ENCODE results near the gene TNFRSF12A. TPM values are rescaled to one million over a fixed set of nuclear protein-coding genes. Genes with fewer than 3 reads are reported as not detected.

Gene TNFRSF12A
- polyA plus RNA-seq, 1 donor (not counting 4 experiments of a cell fraction or from before 2014, with no cell fraction given): 147 TPM

GRCh38 chr16:2983706-2984136, 36.4 kb upstream of the TNFRSF12A start:
- H4K20me1 ChIP-seq (ENCODE audit: control insufficient read depth, extremely low read depth, insufficient read depth, low read length): no peaks in the 10 kb centered on the region
- no peak overlapping the region for H3K4me3 ChIP-seq (ENCODE audit: control insufficient read depth in 2 of 3, extremely low read depth in 1 of 3, insufficient read depth in 2 of 3, low read depth in 1 of 3, low read length in 3 of 3)
- DNase-seq (ENCODE audit: low read depth, low spot score): no peak
- no peak overlapping the region for H2AFZ ChIP-seq (ENCODE audit: control insufficient read depth, low read length)
- H3K27me3 ChIP-seq (ENCODE audit: control insufficient read depth, extremely low read depth, insufficient read depth, low read length): no peaks in the 10 kb centered on the region
- no peaks in the 10 kb centered on the region for H3K9me3 ChIP-seq (ENCODE audit: control insufficient read depth, low read depth, low read length)
- H3K27ac ChIP-seq (ENCODE audit: control insufficient read depth, insufficient read depth, low read length): peak overlapping the region; percentile 26
- peaks cover 29% of the 10 kb centered on the region for H3K4me1 ChIP-seq (ENCODE audit: control insufficient read depth, extremely low read depth, insufficient read depth, low read length)
- peaks cover 13% of the 10 kb centered on the region for H3K79me2 ChIP-seq (ENCODE audit: control insufficient read depth, insufficient read depth, low read length)
- TF ChIP-seq EZH2 (IDR thresholded peaks at IDR 0.05; ENCODE audit: low read length) (no peak), CTCF (optimal IDR thresholded peaks at IDR 0.05 in 1 of 3, IDR thresholded peaks at IDR 0.05 in 1 of 3, conservative IDR thresholded peaks at IDR 0.05 in 1 of 3; ENCODE audit: extremely low read depth in 1 of 3, insufficient read depth in 2 of 3, low read length in 3 of 3) (peak; percentile 72 to 81 (median 73))
- H3K36me3 ChIP-seq (ENCODE audit: control insufficient read depth in 2 of 2, extremely low read depth in 1 of 2, insufficient read depth in 2 of 2, low read length in 2 of 2): no peaks in the 10 kb centered on the region
- no peaks in the 10 kb centered on the region for H3K9me1 ChIP-seq (ENCODE audit: control insufficient read depth, extremely low read depth, insufficient read depth, low read length)
- FAIRE-seq: no peak
- peak overlapping the region; percentile 22 for H3K9ac ChIP-seq (ENCODE audit: control insufficient read depth, extremely low read depth, insufficient read depth, low read length)
- peak overlapping the region; percentile 31 for H3K4me2 ChIP-seq (ENCODE audit: control insufficient read depth, extremely low read depth, insufficient read depth, low read depth, low read length)
- dilution Hi-C loops (cut with MboI; ENCODE audit: extremely low pct_ligation_motif_present, low sequenced_read_pairs): no loop called here

- no peaks in the 10 kb centered on the region for H3K9me3 ChIP-seq (ENCODE audit: control insufficient read depth, low read depth, low read length)
- H3K27ac ChIP-seq (ENCODE audit: control insufficient read depth, insufficient read depth, low read length): no peak overlapping the region
- no peak overlapping the region for H3K9ac ChIP-seq (ENCODE audit: control insufficient read depth, extremely low read depth, insufficient read depth, low read length)
- no peak overlapping the region for H2AFZ ChIP-seq (ENCODE audit: control insufficient read depth, low read length)
- H3K9me1 ChIP-seq (ENCODE audit: control insufficient read depth, extremely low read depth, insufficient read depth, low read length): no peaks in the 10 kb centered on the region
- no peak overlapping the region for H3K4me3 ChIP-seq (ENCODE audit: control insufficient read depth in 2 of 3, extremely low read depth in 1 of 3, insufficient read depth in 2 of 3, low read depth in 1 of 3, low read length in 3 of 3)
- peaks cover 24% of the 10 kb centered on the region for H3K4me1 ChIP-seq (ENCODE audit: control insufficient read depth, extremely low read depth, insufficient read depth, low read length)
- no peaks in the 10 kb centered on the region for H3K36me3 ChIP-seq (ENCODE audit: control insufficient read depth in 2 of 2, extremely low read depth in 1 of 2, insufficient read depth in 2 of 2, low read length in 2 of 2)
- H3K4me2 ChIP-seq (ENCODE audit: control insufficient read depth, extremely low read depth, insufficient read depth, low read depth, low read length): no peak overlapping the region
- dilution Hi-C loops (cut with MboI; ENCODE audit: extremely low pct_ligation_motif_present, low sequenced_read_pairs): no loop called here
- no peak for FAIRE-seq
- H3K27me3 ChIP-seq (ENCODE audit: control insufficient read depth, extremely low read depth, insufficient read depth, low read length): no peaks in the 10 kb centered on the region
- no peaks in the 10 kb centered on the region for H4K20me1 ChIP-seq (ENCODE audit: control insufficient read depth, extremely low read depth, insufficient read depth, low read length)
- DNase-seq (ENCODE audit: low read depth, low spot score): no peak
- H3K79me2 ChIP-seq (ENCODE audit: control insufficient read depth, insufficient read depth, low read length): no peaks in the 10 kb centered on the region
- TF ChIP-seq CTCF (optimal IDR thresholded peaks at IDR 0.05 in 1 of 3, IDR thresholded peaks at IDR 0.05 in 1 of 3, conservative IDR thresholded peaks at IDR 0.05 in 1 of 3; ENCODE audit: extremely low read depth in 1 of 3, insufficient read depth in 2 of 3, low read length in 3 of 3) (no peak), EZH2 (IDR thresholded peaks at IDR 0.05; ENCODE audit: low read length) (no peak)
Measured at GRCh38 chr16:2985462-2985861, 34.7 kb upstream of the TNFRSF12A start.
